Skin of body (tissue), 2 donors: ENCODE data around the gene DOCK7. TPM values are rescaled to one million over a fixed set of nuclear protein-coding genes. Genes with fewer than 3 reads are reported as not detected.

ENCODE experiments used
- DNase-seq: peaks from one replicate; lab custom pipeline; 2025; lab: John Stamatoyannopoulos, UW
- total RNA-seq: library from RNA; depleted of rRNA; stranded (reverse); fragments of >200 nt; gene quantifications from one replicate; pipeline ENCODE4 v1.2.3, GENCODE V29; 2014

Gene DOCK7
- total RNA-seq, 1 donor from 2014 or later = 99.1 TPM

- DNase-seq = no peak
Observed at GRCh38 chr1:62457955-62458354, 230.2 kb downstream of the DOCK7 start.

DNA sequence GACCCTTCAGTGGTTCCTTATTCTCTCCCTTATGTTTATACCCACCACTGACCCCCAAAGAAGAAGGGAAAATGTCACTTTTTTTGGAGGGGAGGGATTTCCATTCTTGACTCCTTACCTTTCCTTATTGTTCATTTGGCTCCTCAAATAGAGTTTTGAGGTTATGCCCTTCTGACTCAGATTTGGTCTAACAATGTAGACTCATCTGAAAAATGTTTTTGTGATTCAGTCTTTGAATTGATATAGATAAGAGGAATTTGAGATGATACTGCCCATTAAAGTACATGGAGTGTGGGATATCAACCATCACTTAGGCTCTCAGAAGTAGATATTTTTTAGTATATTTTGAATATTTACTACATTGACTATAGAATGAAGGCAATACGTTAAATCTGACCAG is 235.2 kb downstream of the DOCK7 start:
- no peak for DNase-seq

DNA sequence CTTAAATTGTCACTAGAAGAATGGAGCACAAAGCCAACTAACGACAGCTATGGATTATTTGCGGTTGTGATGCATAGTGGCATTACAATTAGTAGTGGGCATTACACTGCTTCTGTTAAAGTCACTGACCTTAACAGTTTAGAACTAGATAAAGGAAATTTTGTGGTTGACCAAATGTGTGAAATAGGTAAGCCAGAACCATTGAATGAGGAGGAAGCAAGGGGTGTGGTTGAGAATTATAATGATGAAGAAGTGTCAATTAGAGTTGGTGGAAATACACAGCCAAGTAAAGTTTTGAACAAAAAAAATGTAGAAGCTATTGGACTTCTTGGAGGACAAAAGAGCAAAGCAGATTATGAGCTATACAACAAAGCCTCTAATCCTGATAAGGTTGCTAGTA is 237.9 kb downstream of the DOCK7 start:
- DNase-seq = no peak

- DNase-seq = no peak
Observed at GRCh38 chr1:62448221-62448933, 239.8 kb downstream of the DOCK7 start.

GRCh38 chr1:62444701-62445100 is 243.5 kb downstream of the DOCK7 start:
- no peak for DNase-seq

DNA sequence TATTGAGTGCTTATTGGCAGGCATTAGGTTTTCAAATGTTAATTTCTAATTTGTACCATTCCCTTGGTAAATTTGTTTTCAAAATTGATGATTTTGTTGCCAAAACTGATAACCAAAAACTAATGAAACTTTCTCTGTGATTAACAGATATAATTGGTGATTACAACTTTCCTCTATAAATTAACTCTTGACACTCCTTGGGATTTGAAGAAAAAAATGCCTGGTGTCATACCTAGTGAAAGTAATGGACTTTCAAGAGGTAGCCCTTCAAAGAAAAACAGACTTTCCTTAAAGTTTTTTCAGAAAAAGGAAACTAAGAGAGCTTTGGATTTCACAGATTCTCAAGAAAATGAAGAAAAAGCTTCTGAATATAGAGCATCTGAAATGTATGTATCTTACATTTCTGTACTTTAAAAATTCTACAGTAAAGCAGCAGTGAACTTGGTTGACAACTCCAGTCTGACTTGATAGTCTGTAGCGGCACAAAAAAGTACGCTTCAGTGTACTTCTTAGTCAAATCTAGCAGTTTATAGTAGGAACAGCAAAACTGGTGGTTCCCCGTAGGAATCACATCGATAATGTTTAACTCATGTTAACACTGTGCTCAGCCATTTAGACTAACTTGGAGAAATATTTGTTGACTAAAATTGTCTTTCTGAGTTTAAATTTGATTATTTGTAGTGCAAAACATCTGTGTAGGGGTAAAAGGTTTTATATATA is 248.4 kb downstream of the DOCK7 start:
- no peak for DNase-seq

- DNase-seq = no peak
Observed at GRCh38 chr1:62438163-62438562, 250.0 kb downstream of the DOCK7 start.

- peak; percentile 27 for DNase-seq
Observed at GRCh38 chr1:62437273-62437940, 250.8 kb downstream of the DOCK7 start.

DNA sequence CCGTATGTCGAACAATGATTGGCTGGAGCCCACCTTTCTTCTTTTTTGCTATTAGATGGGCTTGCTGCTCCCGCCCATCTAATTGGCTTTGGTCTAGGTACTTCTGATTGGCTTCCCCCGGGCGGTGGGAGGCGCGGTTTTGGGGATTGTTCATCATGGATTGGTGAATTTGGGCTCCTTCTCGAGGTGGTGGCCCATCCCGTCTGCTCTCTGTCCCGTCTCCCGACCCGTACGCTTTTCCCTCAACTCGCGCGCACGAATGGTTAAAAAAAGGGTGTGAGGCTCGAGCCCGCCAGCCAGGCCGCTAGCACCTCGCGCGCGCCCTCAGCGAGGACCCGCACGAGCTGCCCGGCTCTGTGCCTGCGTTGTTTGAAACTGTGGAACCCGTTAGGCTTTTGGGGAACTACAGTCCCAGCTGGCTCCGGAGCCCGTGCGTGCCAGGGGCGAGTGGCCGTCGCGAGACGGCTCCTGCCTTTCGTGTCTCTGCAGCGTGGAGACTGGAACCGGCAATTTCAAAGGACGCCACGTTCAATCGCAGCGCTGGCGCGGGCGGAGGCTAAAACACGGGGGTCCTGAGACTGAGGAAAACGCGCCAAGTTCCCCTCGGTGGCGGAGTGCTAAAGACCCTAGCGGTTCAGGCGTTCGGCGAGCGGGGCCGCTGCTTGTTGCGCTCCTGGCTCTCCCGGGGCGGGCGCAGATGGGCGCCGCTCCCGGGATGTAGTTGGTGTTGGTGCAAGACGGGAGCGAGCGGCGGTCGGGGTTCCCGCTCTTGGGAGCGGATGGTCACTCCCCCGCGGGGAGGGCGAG is 251.5 kb downstream of the DOCK7 start, which contains the start of gene USP1:
TSS of gene USP1 (plus strand) at position 584 of the 807 bp plus-strand sequence. CDS start 2,819 bp downstream, outside the sequence.
- peak; percentile 100 for DNase-seq

GRCh38 chr1:62436039-62436465 is 252.1 kb downstream of the DOCK7 start:
- no peak for DNase-seq

DNA sequence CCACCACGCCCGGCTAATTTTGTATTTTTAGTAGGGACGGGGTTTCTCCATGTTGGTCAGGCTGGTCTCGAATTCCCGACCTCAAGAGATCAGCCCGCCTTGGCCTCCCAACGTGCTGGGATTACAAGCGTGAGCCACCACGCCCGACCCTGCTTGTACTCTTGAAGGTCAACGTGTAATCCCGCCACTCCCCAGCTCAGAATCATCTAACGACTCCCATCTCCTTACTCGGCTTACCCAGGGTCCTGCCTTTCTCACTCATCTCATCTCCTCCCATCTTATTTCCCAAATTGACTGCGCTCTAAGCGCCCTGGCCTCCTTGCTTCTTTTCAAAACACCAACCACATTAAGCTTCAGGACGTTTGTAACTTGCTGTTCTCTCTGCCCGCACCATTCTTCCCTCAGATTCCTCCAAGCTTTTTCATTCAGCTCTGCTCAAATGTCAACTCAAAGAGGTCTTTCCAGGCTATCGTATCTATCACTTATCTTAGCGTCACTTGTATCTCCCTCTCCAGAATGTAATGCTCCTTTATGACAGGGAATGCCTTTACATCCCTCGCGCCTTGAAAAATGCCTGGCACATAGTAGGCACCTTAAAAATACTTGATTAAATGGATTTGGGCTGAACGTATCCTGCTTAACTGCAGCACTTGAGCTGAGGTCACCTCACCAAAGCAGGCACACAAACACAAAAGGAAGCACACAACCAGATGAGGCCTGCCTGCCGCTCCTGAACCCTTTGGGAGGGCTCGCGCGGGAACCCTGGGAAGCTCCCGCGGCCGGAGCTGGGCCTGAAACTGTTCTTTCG is 252.8 kb downstream of the DOCK7 start:
- DNase-seq = peak; percentile 60

GRCh38 chr1:62434618-62435001 is 253.6 kb downstream of the DOCK7 start:
- no peak for DNase-seq

GRCh38 chr1:62433861-62434617 is 254.1 kb downstream of the DOCK7 start:
- no peak for DNase-seq

DNA sequence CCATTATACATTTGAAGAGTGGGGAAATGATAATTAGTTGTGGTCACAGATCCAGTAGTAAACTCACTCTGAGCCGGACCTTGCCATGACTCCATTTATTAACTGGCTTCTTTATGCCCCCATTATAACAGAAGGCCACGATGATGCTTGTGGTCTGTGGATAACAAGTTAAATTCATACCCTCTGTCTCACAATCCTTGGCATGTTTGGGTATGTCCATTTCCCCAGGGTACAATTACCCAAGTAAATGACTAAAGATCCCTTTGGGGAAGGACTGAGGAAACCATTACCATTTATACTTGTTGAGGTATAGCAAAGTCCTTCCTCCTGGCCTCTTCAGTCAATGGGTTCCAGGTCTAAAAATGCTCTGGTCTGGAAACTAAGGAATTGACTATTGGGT is 258.6 kb downstream of the DOCK7 start:
- DNase-seq = no peak

GRCh38 chr1:62428351-62428750 is 259.8 kb downstream of the DOCK7 start:
- DNase-seq = no peak

GRCh38 chr1:62426794-62427193 is 261.4 kb downstream of the DOCK7 start:
- no peak for DNase-seq

DNA sequence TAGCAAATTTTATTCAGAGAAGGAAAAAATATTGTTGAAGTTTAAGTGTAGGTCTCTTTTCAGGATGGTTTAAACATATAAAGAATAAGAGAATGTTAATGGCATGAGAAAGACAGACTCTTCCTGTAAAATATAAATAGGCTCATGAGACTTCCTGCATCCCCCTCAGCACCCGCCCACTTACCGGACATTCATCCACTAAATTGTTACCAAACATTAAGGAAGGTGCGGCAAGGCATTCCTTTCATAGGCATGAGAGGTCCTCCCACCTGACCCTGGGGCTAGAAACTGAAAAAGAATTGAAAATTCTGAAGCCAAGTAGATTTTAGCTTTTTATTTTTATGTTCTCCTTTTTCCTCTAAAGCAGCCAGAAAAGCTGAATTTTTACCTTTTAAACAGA is 261.9 kb downstream of the DOCK7 start:
- DNase-seq = no peak

GRCh38 chr1:62425041-62425440 is 263.1 kb downstream of the DOCK7 start:
- DNase-seq = no peak

GRCh38 chr1:62424411-62424810 is 263.8 kb downstream of the DOCK7 start:
- no peak for DNase-seq
